GM19328 (cell line): ENCODE results near the gene VTN.

Source experiments
- ATAC-seq: cut with Tn5 transposase; IDR thresholded peaks from one replicate; pipeline ENCODE4 v1.9.1; 2021; ENCODE audit warnings: mild to moderate bottlenecking, moderate library complexity; ENCODE audit not compliant: unreplicated experiment

The VTN gene

GRCh38 chr17:28369684-28370034 is 448 bp downstream of the VTN start:
- no peak for ATAC-seq

GRCh38 chr17:28368915-28369683 is 1.0 kb downstream of the VTN start:
- ATAC-seq, result no peak

- no peak for ATAC-seq
Measured at GRCh38 chr17:28368306-28368831, 1.7 kb downstream of the VTN start.

- no peak for ATAC-seq
Measured at GRCh38 chr17:28367641-28368305, 2.3 kb downstream of the VTN start.

GRCh38 chr17:28366605-28367004 is 3.5 kb downstream of the VTN start:
- ATAC-seq, result no peak

GRCh38 chr17:28365487-28365886 is 4.6 kb downstream of the VTN start:
- ATAC-seq, result no peak

- ATAC-seq, result no peak
Measured at GRCh38 chr17:28364665-28365363, 5.3 kb downstream of the VTN start, which contains the start of gene SEBOX. TSS of gene SEBOX (minus strand) at chr17:28365199. CDS start at chr17:28365151, 48 bp downstream.

GRCh38 chr17:28363776-28364650 is 6.1 kb downstream of the VTN start:
- ATAC-seq, result no peak

- no peak for ATAC-seq
Measured at GRCh38 chr17:28363186-28363585, 6.9 kb downstream of the VTN start.

GRCh38 chr17:28357901-28358197 is 12.3 kb downstream of the VTN start:
- no peak for ATAC-seq

- ATAC-seq, result peak; percentile 97
Measured at GRCh38 chr17:28357061-28357900, 12.8 kb downstream of the VTN start, which contains the start of gene POLDIP2. TSS of gene POLDIP2 (minus strand) at chr17:28357527. CDS start at chr17:28357448, 79 bp downstream.

- ATAC-seq, result no peak
Measured at GRCh38 chr17:28350271-28350670, 19.8 kb downstream of the VTN start.

- no peak for ATAC-seq
Measured at GRCh38 chr17:28348979-28349378, 21.1 kb downstream of the VTN start.

GRCh38 chr17:28347261-28347891 is 22.7 kb downstream of the VTN start:
- no peak for ATAC-seq

GRCh38 chr17:28346746-28347246 is 23.3 kb downstream of the VTN start:
- ATAC-seq, result no peak

GRCh38 chr17:28346199-28346580 is 23.9 kb downstream of the VTN start:
- no peak for ATAC-seq

GRCh38 chr17:28345419-28346198 is 24.5 kb downstream of the VTN start:
- no peak for ATAC-seq

GRCh38 chr17:28344435-28344901 is 25.6 kb downstream of the VTN start:
- no peak for ATAC-seq
